Testis (tissue), 2 donors: Measurements from ENCODE around the gene PTPRK.

Experiments used
- POLR2A ChIP-seq: fragments of 450-650 bp; IDR thresholded peaks from one replicate; pipeline ENCODE4 v1.6.1; 2017; ENCODE audit warnings: antibody characterized with exemption, mild to moderate bottlenecking, moderate library complexity
- TF ChIP-seq, protein P1 (sequence below), 3 experiments: fragments of 450-650 bp in 2 of 3; fragments of 200-600 bp in 1 of 3; sonication (generic) in 1 of 3; IDR thresholded peaks; one replicate each; pipeline ENCODE4 v1.5.1; 2016 to 2019; ENCODE audit warnings: antibody characterized with exemption in 3 of 3, mild to moderate bottlenecking in 2 of 3, moderate library complexity in 1 of 3

DNA sequence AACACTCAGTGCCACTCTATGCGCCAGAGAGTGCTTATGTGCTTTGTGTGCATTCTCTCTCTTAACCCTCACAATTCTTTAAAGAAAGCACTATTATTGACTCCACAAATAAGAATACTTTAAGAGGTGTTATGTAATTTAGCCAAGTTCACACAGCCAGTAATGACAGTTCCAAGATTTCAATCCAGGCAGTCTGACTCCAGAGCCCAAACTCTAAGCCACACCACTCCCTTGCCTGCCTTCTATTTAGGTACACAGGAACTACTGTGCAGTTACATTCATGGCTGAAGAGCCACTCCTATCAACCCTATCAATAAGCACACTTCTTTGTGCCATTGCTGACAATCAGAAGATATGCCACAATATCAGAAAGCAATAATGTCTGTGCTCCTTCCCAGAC, 93.3 kb downstream of the PTPRK start:
- TF ChIP-seq, protein P1, sequence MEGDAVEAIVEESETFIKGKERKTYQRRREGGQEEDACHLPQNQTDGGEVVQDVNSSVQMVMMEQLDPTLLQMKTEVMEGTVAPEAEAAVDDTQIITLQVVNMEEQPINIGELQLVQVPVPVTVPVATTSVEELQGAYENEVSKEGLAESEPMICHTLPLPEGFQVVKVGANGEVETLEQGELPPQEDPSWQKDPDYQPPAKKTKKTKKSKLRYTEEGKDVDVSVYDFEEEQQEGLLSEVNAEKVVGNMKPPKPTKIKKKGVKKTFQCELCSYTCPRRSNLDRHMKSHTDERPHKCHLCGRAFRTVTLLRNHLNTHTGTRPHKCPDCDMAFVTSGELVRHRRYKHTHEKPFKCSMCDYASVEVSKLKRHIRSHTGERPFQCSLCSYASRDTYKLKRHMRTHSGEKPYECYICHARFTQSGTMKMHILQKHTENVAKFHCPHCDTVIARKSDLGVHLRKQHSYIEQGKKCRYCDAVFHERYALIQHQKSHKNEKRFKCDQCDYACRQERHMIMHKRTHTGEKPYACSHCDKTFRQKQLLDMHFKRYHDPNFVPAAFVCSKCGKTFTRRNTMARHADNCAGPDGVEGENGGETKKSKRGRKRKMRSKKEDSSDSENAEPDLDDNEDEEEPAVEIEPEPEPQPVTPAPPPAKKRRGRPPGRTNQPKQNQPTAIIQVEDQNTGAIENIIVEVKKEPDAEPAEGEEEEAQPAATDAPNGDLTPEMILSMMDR (IDR thresholded peaks at IDR 0.05), result no peak
- TF ChIP-seq POLR2A, result no peak
